Measurements from ENCODE around the gene CALN1. TPM values are rescaled to one million over a fixed set of nuclear protein-coding genes. Genes with fewer than 3 reads are reported as not detected.

Gene CALN1
- total RNA-seq, 1 experiment from 2014 or later = 0.05 TPM

GRCh38 chr7:71784781-71785180, 627.4 kb downstream of the CALN1 start:
- Histone ChIP-seq H3K9me3 (ENCODE audit: control insufficient read depth, insufficient read depth, low read depth, low read length) (0 out of 2 replicates have a peak, but pooled peaks cover 3% of the 10 kb centered on the region), H3K4me3 (ENCODE audit: low read depth in 2 of 2, low read length in 2 of 2) (no peak overlapping the region), H3K27me3 (ENCODE audit: control insufficient read depth, insufficient read depth, low read length) (no peaks in the 10 kb centered on the region; the same call in 1 of the 2 replicates), H3K27ac (ENCODE audit: low read length) (no peak overlapping the region), H3K4me1 (ENCODE audit: control insufficient read depth, insufficient read depth, low read length) (no peaks in the 10 kb centered on the region), H3K36me3 (ENCODE audit: control insufficient read depth, insufficient read depth, low read length) (no peaks in the 10 kb centered on the region)
- ATAC-seq (no peak), DNase-seq (ENCODE audit: low read depth, low spot score) (no peak)
- intact Hi-C loops (cut with micrococcal nuclease; ENCODE audit: unreplicated experiment) (no loop called here), in situ Hi-C loops (cut with HindIII; ENCODE audit: low pct_unique_long_range_greater_than_20kb, low sequenced_read_pairs) (no loop called here)
- CTCF ChIA-PET = no interaction called here
- no TSS peak for BruUV-seq (replicated peaks)
- no peak for TF ChIP-seq TCF7L2 (IDR thresholded peaks at IDR 0.05; ENCODE audit: low read depth, low read length)
- TF ChIP-seq SIN3A (IDR thresholded peaks at IDR 0.05; ENCODE audit: borderline replicate concordance, insufficient read depth, low read depth, low read length) = no peak
- no peak for TF ChIP-seq REST (IDR thresholded peaks at IDR 0.05; ENCODE audit: insufficient read depth in 1 of 2, low read depth in 2 of 2, low read length in 1 of 2)
- no peak for TF ChIP-seq CTCF (IDR thresholded peaks at IDR 0.05)
- no peak for TF ChIP-seq POLR2AphosphoS5 (IDR thresholded peaks at IDR 0.05; ENCODE audit: low read depth, low read length)
- POLR2A ChIA-PET = no interaction called here

GRCh38 chr7:71784180-71784579, 628.0 kb downstream of the CALN1 start:
- BruUV-seq (replicated peaks) = no TSS peak
- TF ChIP-seq REST (IDR thresholded peaks at IDR 0.05; ENCODE audit: insufficient read depth in 1 of 2, low read depth in 2 of 2, low read length in 1 of 2) (no peak), CTCF (IDR thresholded peaks at IDR 0.05) (no peak), TCF7L2 (IDR thresholded peaks at IDR 0.05; ENCODE audit: low read depth, low read length) (no peak), POLR2AphosphoS5 (IDR thresholded peaks at IDR 0.05; ENCODE audit: low read depth, low read length) (no peak), SIN3A (IDR thresholded peaks at IDR 0.05; ENCODE audit: borderline replicate concordance, insufficient read depth, low read depth, low read length) (no peak)
- H3K9me3 ChIP-seq (ENCODE audit: control insufficient read depth, insufficient read depth, low read depth, low read length) = 0 out of 2 replicates have a peak, but pooled peaks cover 3% of the 10 kb centered on the region
- POLR2A ChIA-PET = no interaction called here
- no peak overlapping the region for H3K27ac ChIP-seq (ENCODE audit: low read length)
- DNase-seq (ENCODE audit: low read depth, low spot score) = no peak
- no peak for ATAC-seq
- intact Hi-C loops (cut with micrococcal nuclease; ENCODE audit: unreplicated experiment) (no loop called here), in situ Hi-C loops (cut with HindIII; ENCODE audit: low pct_unique_long_range_greater_than_20kb, low sequenced_read_pairs) (no loop called here)
- no peak overlapping the region for H3K4me3 ChIP-seq (ENCODE audit: low read depth in 2 of 2, low read length in 2 of 2)
- no peaks in the 10 kb centered on the region for H3K36me3 ChIP-seq (ENCODE audit: control insufficient read depth, insufficient read depth, low read length)
- H3K4me1 ChIP-seq (ENCODE audit: control insufficient read depth, insufficient read depth, low read length) = no peaks in the 10 kb centered on the region
- CTCF ChIA-PET = no interaction called here
- H3K27me3 ChIP-seq (ENCODE audit: control insufficient read depth, insufficient read depth, low read length) = no peaks in the 10 kb centered on the region; the same call in 1 of the 2 replicates

Data from Panc1 (cell line).